IMR-90 (cell line): ENCODE data around the gene HMGCL.

Experiments used
- BHLHE40 ChIP-seq: fragments of 150-350 bp; IDR thresholded peaks from 2 replicates; pipeline ENCODE4 v1.6.1; 2016; ENCODE audit warnings: mild to moderate bottlenecking, low read depth, low read length
- CTCF ChIP-seq: conservative IDR thresholded peaks from 2 replicates; pipeline ENCODE4 v1.5.1; 2012; ENCODE audit warnings: mild to moderate bottlenecking, low read depth, low read length, improper control_type of control experiment
- POLR2A ChIP-seq: IDR thresholded peaks from 2 replicates; pipeline ENCODE4 v1.6.1; 2012; ENCODE audit warnings: mild to moderate bottlenecking, low read depth, low read length
- RAD21 ChIP-seq: IDR thresholded peaks from 2 replicates; pipeline ENCODE4 v1.6.1; 2012; ENCODE audit warnings: low read length, improper control_type of control experiment
- RCOR1 ChIP-seq: IDR thresholded peaks from 2 replicates; pipeline ENCODE4 v1.6.1; 2012; ENCODE audit warnings: mild to moderate bottlenecking, low read length, improper control_type of control experiment; ENCODE audit not compliant: insufficient replicate concordance
- SMC3 ChIP-seq: fragments of 150-350 bp; IDR thresholded peaks from 2 replicates; pipeline ENCODE4 v1.6.1; 2016; ENCODE audit warnings: low read depth, mild to moderate bottlenecking, antibody characterized with exemption, low read length, moderate library complexity
- USF2 ChIP-seq: fragments of 150-350 bp; IDR thresholded peaks from 2 replicates; pipeline ENCODE4 v1.6.1; 2017; ENCODE audit warnings: mild to moderate bottlenecking, antibody characterized with exemption, low read length, low read depth

- no peak for TF ChIP-seq CTCF
- no peak for TF ChIP-seq POLR2A
- TF ChIP-seq BHLHE40, result no peak
- TF ChIP-seq SMC3, result no peak
- TF ChIP-seq RCOR1, result no peak
- no peak for TF ChIP-seq USF2
- no peak for TF ChIP-seq RAD21
Measured at GRCh38 chr1:23838401-23838866, 13.2 kb upstream of the HMGCL start.
